ENCODE data around the gene UPF2.

The UPF2 gene

DNA sequence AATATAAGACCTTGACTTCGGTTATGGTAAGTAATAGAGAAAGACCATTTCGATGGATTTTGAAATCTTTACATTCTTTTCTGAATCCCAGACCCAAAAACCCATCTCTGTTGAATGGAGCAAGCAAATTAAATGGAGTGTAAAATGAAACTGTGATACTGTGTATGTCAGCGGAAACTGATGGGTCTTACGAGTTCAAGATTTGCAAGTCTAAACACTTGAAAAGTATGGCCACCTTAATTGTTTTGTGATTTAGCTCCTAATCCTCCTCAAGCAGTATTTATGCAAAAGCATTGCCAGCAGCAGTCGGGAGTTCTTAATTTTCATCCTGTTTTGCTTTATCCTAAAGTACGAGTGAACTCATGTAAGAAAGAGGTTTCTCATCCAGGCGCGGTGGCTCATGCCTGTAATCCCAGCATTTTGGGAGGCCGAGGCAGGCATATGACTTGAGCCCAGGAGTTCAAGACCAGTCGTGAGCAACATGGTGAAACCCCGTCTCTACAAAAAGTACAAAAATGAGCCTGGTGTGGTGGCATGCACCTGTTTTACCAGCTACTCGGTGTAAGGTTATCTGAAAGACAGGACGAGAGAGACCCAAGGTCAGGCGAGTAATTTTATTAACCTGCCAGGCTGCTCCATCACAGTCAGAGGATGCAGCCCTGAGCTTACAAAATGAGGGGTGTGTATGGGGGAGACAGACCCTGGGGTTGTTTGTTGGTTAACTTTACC is 20.3 kb upstream of the UPF2 start:
- DNase-seq, result no peak
- Histone ChIP-seq H3K36me3 (no peaks in the 10 kb centered on the region), H3K27me3 (no peaks in the 10 kb centered on the region), H3K4me3 (ENCODE audit: low read depth, low read length) (no peak overlapping the region), H3K9me3 (no peaks in the 10 kb centered on the region), H3K4me1 (no peaks in the 10 kb centered on the region)
- TF ChIP-seq, protein P1, sequence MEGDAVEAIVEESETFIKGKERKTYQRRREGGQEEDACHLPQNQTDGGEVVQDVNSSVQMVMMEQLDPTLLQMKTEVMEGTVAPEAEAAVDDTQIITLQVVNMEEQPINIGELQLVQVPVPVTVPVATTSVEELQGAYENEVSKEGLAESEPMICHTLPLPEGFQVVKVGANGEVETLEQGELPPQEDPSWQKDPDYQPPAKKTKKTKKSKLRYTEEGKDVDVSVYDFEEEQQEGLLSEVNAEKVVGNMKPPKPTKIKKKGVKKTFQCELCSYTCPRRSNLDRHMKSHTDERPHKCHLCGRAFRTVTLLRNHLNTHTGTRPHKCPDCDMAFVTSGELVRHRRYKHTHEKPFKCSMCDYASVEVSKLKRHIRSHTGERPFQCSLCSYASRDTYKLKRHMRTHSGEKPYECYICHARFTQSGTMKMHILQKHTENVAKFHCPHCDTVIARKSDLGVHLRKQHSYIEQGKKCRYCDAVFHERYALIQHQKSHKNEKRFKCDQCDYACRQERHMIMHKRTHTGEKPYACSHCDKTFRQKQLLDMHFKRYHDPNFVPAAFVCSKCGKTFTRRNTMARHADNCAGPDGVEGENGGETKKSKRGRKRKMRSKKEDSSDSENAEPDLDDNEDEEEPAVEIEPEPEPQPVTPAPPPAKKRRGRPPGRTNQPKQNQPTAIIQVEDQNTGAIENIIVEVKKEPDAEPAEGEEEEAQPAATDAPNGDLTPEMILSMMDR (IDR thresholded peaks at IDR 0.05; ENCODE audit: low read depth, low read length), result no peak

DNA sequence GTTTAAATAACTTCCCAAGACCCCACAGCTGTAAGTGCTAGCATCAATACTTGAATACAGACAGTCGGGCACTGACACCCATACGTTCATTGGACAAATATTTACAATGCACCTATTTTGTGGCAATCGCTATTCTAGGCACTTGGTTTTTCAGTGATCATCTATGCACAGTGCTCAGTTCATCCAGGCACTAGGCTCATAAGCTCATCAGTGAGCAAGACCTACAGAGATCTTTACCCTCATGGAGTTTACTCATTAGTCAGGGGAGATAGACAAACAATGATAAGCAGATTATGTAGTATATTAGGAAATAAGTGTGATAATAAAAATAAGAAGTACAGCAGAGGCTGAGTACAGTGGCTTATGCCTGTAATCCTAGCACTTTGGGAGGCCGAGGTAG is 18.5 kb upstream of the UPF2 start:
- no peaks in the 10 kb centered on the region for H3K36me3 ChIP-seq
- DNase-seq, result no peak
- no peak overlapping the region for H3K4me3 ChIP-seq (ENCODE audit: low read depth, low read length)
- TF ChIP-seq, protein P1 (IDR thresholded peaks at IDR 0.05; ENCODE audit: low read depth, low read length), result no peak
- no peaks in the 10 kb centered on the region for H3K4me1 ChIP-seq
- H3K27me3 ChIP-seq, result no peaks in the 10 kb centered on the region
- no peaks in the 10 kb centered on the region for H3K9me3 ChIP-seq

DNA sequence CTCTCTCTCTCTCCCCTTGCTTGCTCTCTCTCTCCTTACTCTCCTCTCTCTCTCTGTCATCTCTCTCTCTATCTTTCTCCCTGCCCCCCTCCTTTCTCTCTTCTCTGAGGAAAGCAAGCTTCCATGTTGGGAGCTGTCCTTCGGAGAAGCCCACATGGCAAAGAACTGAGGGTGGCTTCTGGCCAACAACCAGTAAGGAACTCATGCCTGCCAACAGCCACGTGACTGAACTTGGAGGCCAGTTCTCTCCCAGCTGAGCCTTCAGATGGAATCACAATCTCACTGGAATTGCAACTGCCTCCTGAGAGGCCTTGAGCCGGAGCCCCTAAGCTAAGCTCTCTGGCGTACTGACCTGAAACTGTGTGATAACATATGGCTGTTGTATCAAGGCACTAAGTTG is 14.1 kb upstream of the UPF2 start:
- H3K4me1 ChIP-seq, result peaks cover 5% of the 10 kb centered on the region; the same call in 1 of the 2 replicates
- no peak overlapping the region for H3K4me3 ChIP-seq (ENCODE audit: low read depth, low read length)
- no peaks in the 10 kb centered on the region for H3K36me3 ChIP-seq
- TF ChIP-seq, protein P1 (IDR thresholded peaks at IDR 0.05; ENCODE audit: low read depth, low read length), result no peak
- no peaks in the 10 kb centered on the region for H3K27me3 ChIP-seq
- H3K9me3 ChIP-seq, result no peaks in the 10 kb centered on the region
- DNase-seq, result no peak

DNA sequence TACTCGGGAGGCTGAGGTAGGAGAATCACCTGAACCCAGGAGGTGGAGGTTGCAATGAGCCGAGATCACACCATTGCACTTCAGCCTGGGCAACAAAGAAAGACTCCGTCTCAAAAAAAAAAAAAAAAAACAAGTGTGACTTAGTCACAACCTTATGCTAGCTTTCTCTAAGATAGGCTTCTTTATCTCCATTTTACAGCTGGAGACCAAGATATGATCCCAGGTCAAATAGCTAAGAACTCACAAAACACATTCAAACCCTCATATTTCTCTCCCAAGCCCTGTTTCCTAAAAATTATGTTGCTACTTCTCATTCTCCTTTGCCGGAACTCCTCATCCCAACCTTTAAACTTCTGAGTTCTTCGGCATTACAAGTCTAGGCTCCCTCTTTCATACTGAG is 13.1 kb upstream of the UPF2 start:
- no peak for DNase-seq
- TF ChIP-seq, protein P1 (IDR thresholded peaks at IDR 0.05; ENCODE audit: low read depth, low read length), result no peak
- no peaks in the 10 kb centered on the region for H3K36me3 ChIP-seq

DNA sequence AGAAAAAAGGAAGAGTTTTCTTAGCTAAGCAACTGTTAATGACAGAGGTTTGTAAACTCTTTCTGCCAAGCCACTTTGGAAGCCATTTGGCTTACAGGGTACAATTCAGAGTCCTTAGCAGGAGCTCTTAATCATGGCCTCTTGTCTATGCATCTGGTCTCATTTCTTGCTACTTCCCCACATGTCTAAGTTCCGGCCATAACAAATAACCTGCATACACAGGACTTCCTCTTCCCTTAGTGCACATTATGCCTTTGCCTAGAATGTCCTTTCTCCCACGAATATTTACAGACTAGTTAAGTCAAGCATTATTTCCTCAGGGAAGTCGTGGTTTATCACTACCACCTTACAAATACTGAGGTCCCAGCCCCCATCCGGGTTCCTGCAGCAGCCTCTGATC is 8.6 kb upstream of the UPF2 start:
- Histone ChIP-seq H3K4me3 (ENCODE audit: low read depth, low read length) (no peak overlapping the region), H3K4me1 (peaks cover 5% of the 10 kb centered on the region; the same call in 1 of the 2 replicates), H3K36me3 (no peaks in the 10 kb centered on the region), H3K9me3 (no peaks in the 10 kb centered on the region), H3K27me3 (no peaks in the 10 kb centered on the region)
- TF ChIP-seq, protein P1 (IDR thresholded peaks at IDR 0.05; ENCODE audit: low read depth, low read length), result no peak
- no peak for DNase-seq

More for the DNA sequence above, 13.1 kb upstream of the UPF2 start:
- Histone ChIP-seq H3K9me3 (no peaks in the 10 kb centered on the region), H3K4me3 (ENCODE audit: low read depth, low read length) (no peak overlapping the region), H3K27me3 (no peaks in the 10 kb centered on the region), H3K4me1 (peaks cover 5% of the 10 kb centered on the region; the same call in 1 of the 2 replicates)

DNA sequence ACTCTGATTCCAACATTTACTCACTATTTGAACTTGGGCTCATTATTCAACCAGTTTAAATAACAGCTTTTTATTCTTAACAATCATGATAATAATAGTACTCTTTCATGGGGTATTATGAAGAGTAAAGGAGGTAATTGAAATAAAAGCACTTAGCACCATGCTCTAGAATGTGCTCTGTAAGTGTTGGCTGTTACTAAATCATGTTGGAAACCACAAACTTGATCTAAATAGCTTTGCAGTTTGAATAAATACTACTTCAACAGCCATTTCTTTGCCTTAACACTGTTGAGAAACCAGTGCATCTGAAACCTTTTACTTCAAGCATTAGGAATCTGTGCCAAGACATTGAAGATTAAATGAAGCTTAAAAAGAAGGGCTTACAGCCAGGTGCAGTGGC is 7.9 kb upstream of the UPF2 start:
- TF ChIP-seq, protein P1 (IDR thresholded peaks at IDR 0.05; ENCODE audit: low read depth, low read length), result no peak

More for the DNA sequence above, 7.9 kb upstream of the UPF2 start:
- no peaks in the 10 kb centered on the region for H3K27me3 ChIP-seq
- no peak for DNase-seq
- H3K4me3 ChIP-seq (ENCODE audit: low read depth, low read length), result no peak overlapping the region
- no peaks in the 10 kb centered on the region for H3K9me3 ChIP-seq
- H3K4me1 ChIP-seq, result peaks cover 5% of the 10 kb centered on the region; the same call in 1 of the 2 replicates
- H3K36me3 ChIP-seq, result no peaks in the 10 kb centered on the region
